Activated CD8-positive, alpha-beta T cell treated with anti-CD3 and anti-CD28 coated beads for 36 hours (primary cell): ENCODE data around the gene SDR42E1. TPM values are rescaled to one million over a fixed set of nuclear protein-coding genes. Genes with fewer than 3 reads are reported as not detected.

Source experiments
- ATAC-seq: fragments of 200-7000 bp; cut with Tn5 transposase; one replicate; pipeline ENCODE4 v1.10.0; 2021; ENCODE audit warnings: mild to moderate bottlenecking, moderate library complexity
- CTCF ChIA-PET: fragments of 350-600 bp; sonication (Branson Sonifier 250); formaldehyde crosslinking; loops from one replicate; lab custom pipeline; 2021; ENCODE audit warnings: antibody characterized with exemption; lab: Charles Lee
- POLR2A ChIA-PET: fragments of 350-600 bp; sonication (Branson Sonifier 250); formaldehyde crosslinking; loops from one replicate; lab custom pipeline; 2021; ENCODE audit warnings: antibody characterized with exemption; lab: Charles Lee
- DNase-seq: peaks from one replicate; pipeline ENCODE4 v3.0.0-alpha.2; 2020
- H3K27ac Mint-ChIP-seq: one replicate; pipeline ENCODE4 v1.8.0; 2021; ENCODE audit warnings: mild to moderate bottlenecking, mixed read lengths
- H3K27me3 Mint-ChIP-seq: one replicate; pipeline ENCODE4 v1.8.0; 2021; ENCODE audit warnings: mixed read lengths
- H3K36me3 Mint-ChIP-seq: one replicate; pipeline ENCODE4 v1.8.0; 2021; ENCODE audit warnings: low read depth, mixed read lengths
- H3K4me1 Mint-ChIP-seq: one replicate; pipeline ENCODE4 v1.8.0; 2021; ENCODE audit warnings: low read depth, mixed read lengths
- H3K4me3 Mint-ChIP-seq: one replicate; pipeline ENCODE4 v1.8.0; 2021; ENCODE audit warnings: mild to moderate bottlenecking, moderate library complexity, mixed read lengths
- H3K9me3 Mint-ChIP-seq: one replicate; pipeline ENCODE4 v1.8.0; 2021; ENCODE audit warnings: mixed read lengths
- intact Hi-C: fragments of 100-400 bp; cut with micrococcal nuclease; formaldehyde crosslinking; loops from one replicate; pipeline ENCODE4 v1.10.0; 2022
- total RNA-seq, 2 experiments: library from RNA; stranded (reverse); gene quantifications; one replicate each; pipeline ENCODE4 v1.2.3, GENCODE V29; 2021
- TF ChIP-seq, protein P1 (sequence below): fragments of 200-600 bp; IDR thresholded peaks from one replicate; pipeline ENCODE4 v1.8.0; 2022; ENCODE audit warnings: antibody characterized with exemption, mild to moderate bottlenecking

Gene SDR42E1
- total RNA-seq, 2 experiments from 2014 or later, result 7.1 to 9.2 TPM

DNA sequence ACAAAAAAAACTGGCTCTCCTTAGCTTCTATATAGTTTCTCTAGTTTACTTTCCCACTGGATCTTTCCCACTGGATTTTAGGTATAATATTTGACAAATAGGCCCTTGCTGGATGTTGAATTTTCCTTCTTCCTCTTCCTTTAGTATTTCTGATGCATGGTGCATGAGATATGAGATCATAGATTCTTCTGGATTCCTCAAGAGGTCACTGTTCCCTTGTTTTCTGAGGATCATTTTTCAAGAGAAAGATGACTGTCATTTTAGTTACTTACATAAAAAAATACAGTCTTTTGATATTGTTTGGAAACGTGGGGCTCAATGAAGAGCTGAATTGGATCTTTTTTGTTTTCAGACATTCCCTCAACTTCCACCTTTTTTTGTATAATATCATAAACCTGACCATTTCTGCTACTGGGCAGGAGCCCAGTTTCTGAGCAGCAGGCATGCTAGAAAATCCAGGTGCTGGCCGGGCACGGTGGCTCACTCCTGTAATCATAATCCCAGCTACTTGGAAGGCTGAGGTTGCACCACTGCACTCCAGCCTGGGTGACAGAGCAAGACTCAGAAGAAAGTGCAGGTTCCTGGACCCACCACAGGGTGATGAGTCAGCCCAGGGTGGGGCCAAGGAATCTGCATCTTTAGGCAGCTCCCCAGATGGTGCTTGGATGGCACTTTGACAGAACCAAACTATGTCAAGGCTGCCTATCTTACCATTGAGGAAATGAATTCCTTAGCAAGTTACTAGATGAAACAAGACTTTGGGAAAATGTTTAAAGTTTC lies 70.3 kb downstream of the SDR42E1 start:
- Mint-ChIP-seq H3K4me1 (no peaks in the 10 kb centered on the region), H3K36me3 (no peaks in the 10 kb centered on the region), H3K4me3 (no peak overlapping the region), H3K27ac (no peak overlapping the region), H3K9me3 (no peaks in the 10 kb centered on the region), H3K27me3 (no peaks in the 10 kb centered on the region)
- DNase-seq, result peak; percentile 7
- ATAC-seq, result no peak
- CTCF ChIA-PET, result interaction anchor here (0.8 to 2.1 kb wide), 7 partner anchors 10 to 294 kb away, joined by 3 to 8 read pairs (median 3); no protein-coding TSS in a partner anchor
- intact Hi-C loops, result loop anchor here (10.0 kb wide), 1 partner anchor 294 kb away; no protein-coding TSS in a partner anchor
- POLR2A ChIA-PET, result no interaction called here
- TF ChIP-seq, protein P1, sequence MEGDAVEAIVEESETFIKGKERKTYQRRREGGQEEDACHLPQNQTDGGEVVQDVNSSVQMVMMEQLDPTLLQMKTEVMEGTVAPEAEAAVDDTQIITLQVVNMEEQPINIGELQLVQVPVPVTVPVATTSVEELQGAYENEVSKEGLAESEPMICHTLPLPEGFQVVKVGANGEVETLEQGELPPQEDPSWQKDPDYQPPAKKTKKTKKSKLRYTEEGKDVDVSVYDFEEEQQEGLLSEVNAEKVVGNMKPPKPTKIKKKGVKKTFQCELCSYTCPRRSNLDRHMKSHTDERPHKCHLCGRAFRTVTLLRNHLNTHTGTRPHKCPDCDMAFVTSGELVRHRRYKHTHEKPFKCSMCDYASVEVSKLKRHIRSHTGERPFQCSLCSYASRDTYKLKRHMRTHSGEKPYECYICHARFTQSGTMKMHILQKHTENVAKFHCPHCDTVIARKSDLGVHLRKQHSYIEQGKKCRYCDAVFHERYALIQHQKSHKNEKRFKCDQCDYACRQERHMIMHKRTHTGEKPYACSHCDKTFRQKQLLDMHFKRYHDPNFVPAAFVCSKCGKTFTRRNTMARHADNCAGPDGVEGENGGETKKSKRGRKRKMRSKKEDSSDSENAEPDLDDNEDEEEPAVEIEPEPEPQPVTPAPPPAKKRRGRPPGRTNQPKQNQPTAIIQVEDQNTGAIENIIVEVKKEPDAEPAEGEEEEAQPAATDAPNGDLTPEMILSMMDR, result peak; percentile 50

DNA sequence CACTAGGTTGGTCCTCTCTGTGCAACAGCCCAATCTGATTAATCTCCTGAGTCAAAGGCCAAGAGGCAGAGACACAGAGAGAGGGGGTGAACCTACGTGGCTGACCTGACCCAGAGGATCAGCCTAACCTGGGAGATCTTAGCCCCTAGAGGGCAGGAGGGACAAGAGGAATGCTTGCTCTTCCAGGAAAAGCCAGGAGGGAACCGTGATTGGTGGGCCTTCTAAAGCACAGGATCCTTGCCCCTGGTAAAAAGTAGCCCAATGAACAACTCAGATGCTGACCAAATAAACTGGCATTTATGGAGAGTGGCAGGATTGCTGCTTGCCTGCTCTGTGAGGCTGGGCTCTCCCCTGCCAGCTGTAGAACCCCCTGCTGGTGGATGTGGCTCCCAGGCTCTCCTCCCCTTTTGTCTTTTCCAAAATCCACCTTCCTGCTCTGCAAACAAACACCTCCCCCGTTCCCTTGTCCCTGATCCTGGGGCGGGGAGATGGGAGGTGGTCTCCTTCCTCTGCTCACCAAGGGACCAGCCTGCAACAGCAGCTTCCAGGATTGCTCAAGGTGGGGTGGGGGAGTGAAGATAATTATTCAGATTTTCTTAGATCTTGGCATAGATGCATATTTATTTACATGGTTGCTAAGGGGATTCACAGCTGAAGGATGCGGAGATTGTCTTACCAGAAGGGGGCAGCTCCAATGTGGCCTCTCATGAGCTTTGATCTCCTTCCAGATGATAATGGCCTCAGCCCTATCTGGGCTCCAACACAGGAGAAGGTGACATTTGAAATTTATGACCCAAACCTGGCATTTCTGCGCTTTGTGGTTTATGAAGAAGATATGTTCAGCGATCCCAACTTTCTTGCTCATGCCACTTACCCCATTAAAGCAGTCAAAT lies 71.9 kb downstream of the SDR42E1 start:
- CTCF ChIA-PET, result interaction anchor here (1.4 kb wide), 1 partner anchor 291 kb away, joined by 3 read pairs; no protein-coding TSS in a partner anchor
- no peak for ATAC-seq
- no peak for DNase-seq
- H3K4me1 Mint-ChIP-seq, result no peaks in the 10 kb centered on the region
- intact Hi-C loops, result loop anchor here (10.0 kb wide), 1 partner anchor 295 kb away; no protein-coding TSS in a partner anchor
- H3K4me3 Mint-ChIP-seq, result no peak overlapping the region
- POLR2A ChIA-PET, result no interaction called here
- no peak overlapping the region for H3K27ac Mint-ChIP-seq
- H3K9me3 Mint-ChIP-seq, result no peaks in the 10 kb centered on the region
- H3K36me3 Mint-ChIP-seq, result no peaks in the 10 kb centered on the region
- TF ChIP-seq, protein P1, result no peak
- H3K27me3 Mint-ChIP-seq, result no peaks in the 10 kb centered on the region

Other genes with a start within 250 kb of the SDR42E1 start
- gene PLCG2, start 232.2 kb downstream of the SDR42E1 start, total RNA-seq, result 10 to 100 TPM; 12.7 to 13.7 TPM
- gene HSD17B2, start 23.8 kb upstream of the SDR42E1 start, total RNA-seq, result not detected
- gene MPHOSPH6, start 158.8 kb upstream of the SDR42E1 start, total RNA-seq, result 10 to 100 TPM; 46.9 to 51.2 TPM